Dendritic cell treated with granulocyte-macrophage colony-stimulating factor and Interleukin-4, amounts not matched to agents 40 ng/mL and 50 ng/mL, for 4 days (primary cell): Measurements from ENCODE around the gene NUDT4.
"Not testable (repeated sequence)": the region's sequence is repeated elsewhere in the genome, so short reads cannot be mapped to it uniquely, and the experiment has no call there.

Experiments
- H3K27ac Mint-ChIP-seq: one replicate; pipeline ENCODE4 v1.8.0; 2022; ENCODE audit warnings: mild to moderate bottlenecking, mixed read lengths
- H3K27me3 Mint-ChIP-seq: one replicate; pipeline ENCODE4 v1.8.0; 2022; ENCODE audit warnings: mild to moderate bottlenecking, mixed read lengths
- H3K36me3 Mint-ChIP-seq: one replicate; pipeline ENCODE4 v1.8.0; 2022; ENCODE audit warnings: low read depth, mixed read lengths
- H3K4me1 Mint-ChIP-seq: one replicate; pipeline ENCODE4 v1.8.0; 2022; ENCODE audit warnings: low read depth, mixed read lengths
- H3K4me3 Mint-ChIP-seq: one replicate; pipeline ENCODE4 v1.8.0; 2022; ENCODE audit warnings: mild to moderate bottlenecking, moderate library complexity, mixed read lengths
- H3K9me3 Mint-ChIP-seq: one replicate; pipeline ENCODE4 v1.8.0; 2022; ENCODE audit warnings: mixed read lengths
- intact Hi-C: fragments of 100-400 bp; cut with micrococcal nuclease; formaldehyde crosslinking; loops from one replicate; pipeline ENCODE4 v1.15.0; 2022

NUDT4 gene

GRCh38 chr12:93378196-93378997 is 672 bp downstream of the NUDT4 start:
- H3K9me3 Mint-ChIP-seq, H3K27me3 Mint-ChIP-seq: not testable (repeated sequence)
- H3K36me3 Mint-ChIP-seq: peaks cover 19% of the 10 kb centered on the region
- H3K4me1 Mint-ChIP-seq: peaks cover 62% of the 10 kb centered on the region
- peak overlapping the region; percentile 99 for H3K4me3 Mint-ChIP-seq
- peak overlapping the region; percentile 95 for H3K27ac Mint-ChIP-seq
- intact Hi-C loops: loop anchor here (5.0 kb wide), 2 partner anchors 281 to 391 kb away; no protein-coding TSS in a partner anchor

- Mint-ChIP-seq H3K9me3 (no peaks in the 10 kb centered on the region), H3K4me3 (peak overlapping the region; percentile 99), H3K27ac (peak overlapping the region; percentile 95), H3K36me3 (peaks cover 19% of the 10 kb centered on the region), H3K27me3 (no peaks in the 10 kb centered on the region), H3K4me1 (peaks cover 59% of the 10 kb centered on the region)
- intact Hi-C loops: loop anchor here (5.0 kb wide), 2 partner anchors 282 to 392 kb away; no protein-coding TSS in a partner anchor
These were observed 1.2 kb downstream of the NUDT4 start for GRCh38 chr12:93378998-93379325.

DNA sequence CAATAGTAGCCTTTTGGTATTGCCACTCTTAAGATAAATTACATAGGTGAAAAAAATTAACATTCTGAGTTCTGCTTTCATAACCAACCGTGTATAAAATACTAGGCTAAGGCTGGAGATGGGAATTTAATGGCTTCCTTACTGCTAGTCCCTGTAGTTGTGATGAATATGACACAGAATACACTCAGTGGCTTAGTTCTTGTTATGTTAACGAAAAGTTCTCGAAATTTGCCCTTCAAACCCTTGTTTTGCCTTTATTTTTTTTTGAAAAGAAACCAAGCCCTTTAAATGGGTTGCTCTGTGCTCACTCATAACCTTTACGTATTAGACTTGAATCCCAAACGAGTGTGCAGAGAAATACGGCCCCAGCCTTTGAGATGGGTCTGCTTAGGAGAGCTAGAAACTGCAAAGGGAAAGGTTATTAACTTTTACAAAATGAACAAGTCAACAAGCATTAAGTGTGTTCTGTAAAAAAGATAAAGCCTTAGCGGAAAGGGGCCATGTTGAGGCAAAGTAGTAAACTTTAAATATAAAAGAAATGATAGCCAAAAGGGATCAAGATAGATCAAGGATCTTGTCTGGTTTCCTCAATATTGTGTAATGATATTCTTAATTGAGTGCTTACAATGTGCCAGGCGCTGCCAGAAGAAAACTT is 1.7 kb downstream of the NUDT4 start:
- Mint-ChIP-seq H3K4me1 (peaks cover 54% of the 10 kb centered on the region), H3K9me3 (no peaks in the 10 kb centered on the region), H3K27me3 (no peaks in the 10 kb centered on the region), H3K4me3 (peak overlapping the region; percentile 99), H3K27ac (peak overlapping the region; percentile 95), H3K36me3 (peaks cover 19% of the 10 kb centered on the region)
- intact Hi-C loops: loop anchor here (5.0 kb wide), 2 partner anchors 282 to 392 kb away; no protein-coding TSS in a partner anchor

DNA sequence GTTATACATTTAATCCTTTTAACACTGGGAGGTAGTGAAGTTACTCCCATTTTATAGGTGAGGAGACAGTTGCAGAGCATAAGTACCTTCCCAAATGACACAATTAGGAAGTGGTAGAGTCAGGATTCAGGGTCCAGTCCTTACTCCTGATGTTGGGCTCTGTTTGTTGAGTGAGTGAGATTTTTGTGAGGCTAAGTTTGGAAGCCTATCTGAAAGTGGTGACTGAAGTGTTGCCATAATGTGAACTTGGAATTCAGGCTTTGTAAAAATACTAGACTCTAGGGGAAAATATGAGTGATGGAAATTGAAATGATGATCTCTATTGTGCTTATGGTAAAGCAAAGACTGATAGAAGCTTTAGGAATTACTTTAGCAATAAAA is 2.2 kb downstream of the NUDT4 start:
- H3K9me3 Mint-ChIP-seq: no peaks in the 10 kb centered on the region
- H3K4me1 Mint-ChIP-seq: peaks cover 52% of the 10 kb centered on the region
- intact Hi-C loops: loop anchor here (5.0 kb wide), 2 partner anchors 283 to 393 kb away; no protein-coding TSS in a partner anchor
- H3K27me3 Mint-ChIP-seq: no peaks in the 10 kb centered on the region
- peak overlapping the region; percentile 95 for H3K27ac Mint-ChIP-seq
- peak overlapping the region; percentile 99 for H3K4me3 Mint-ChIP-seq
- H3K36me3 Mint-ChIP-seq: peaks cover 21% of the 10 kb centered on the region

- Mint-ChIP-seq H3K27ac (no peak overlapping the region), H3K9me3 (no peaks in the 10 kb centered on the region), H3K36me3 (peaks cover 27% of the 10 kb centered on the region), H3K4me3 (peak overlapping the region; percentile 37), H3K4me1 (peaks cover 56% of the 10 kb centered on the region), H3K27me3 (no peaks in the 10 kb centered on the region)
- intact Hi-C loops: no loop called here
These were observed 2.9 kb downstream of the NUDT4 start for GRCh38 chr12:93380480-93381121.

- Mint-ChIP-seq H3K27ac (no peak overlapping the region), H3K4me1 (peaks cover 56% of the 10 kb centered on the region), H3K4me3 (peak overlapping the region; percentile 60), H3K36me3 (peaks cover 28% of the 10 kb centered on the region), H3K9me3 (no peaks in the 10 kb centered on the region), H3K27me3 (no peaks in the 10 kb centered on the region)
- intact Hi-C loops: no loop called here
These were observed 3.6 kb downstream of the NUDT4 start for GRCh38 chr12:93381161-93381975.

- H3K27me3 Mint-ChIP-seq, H3K4me3 Mint-ChIP-seq, intact Hi-C loops, H3K27ac Mint-ChIP-seq, H3K9me3 Mint-ChIP-seq: not testable (repeated sequence)
- Mint-ChIP-seq H3K4me1 (peaks cover 51% of the 10 kb centered on the region), H3K36me3 (peaks cover 29% of the 10 kb centered on the region)
These were observed 4.3 kb downstream of the NUDT4 start for GRCh38 chr12:93381976-93382437.

DNA sequence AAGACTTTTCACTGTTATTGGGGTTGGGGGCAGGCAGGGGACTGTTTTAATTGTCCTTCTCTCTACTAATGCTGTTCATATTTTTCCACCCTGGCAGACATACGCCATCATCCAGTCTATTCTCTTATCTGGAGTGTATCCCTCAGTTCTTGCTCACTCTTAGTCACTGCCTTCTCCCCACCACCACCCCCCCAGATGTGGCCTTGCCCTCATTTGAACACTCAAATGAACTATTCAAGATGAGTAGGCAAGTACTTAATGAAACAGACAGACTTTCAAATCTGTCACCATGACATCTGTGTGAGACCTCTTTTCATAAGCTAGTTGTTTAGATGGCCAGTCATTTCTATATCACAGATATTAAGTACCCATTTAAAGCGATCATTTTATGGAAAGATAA is 10.1 kb downstream of the NUDT4 start:
- H3K27ac Mint-ChIP-seq: no peak overlapping the region
- H3K4me3 Mint-ChIP-seq: no peak overlapping the region
- H3K36me3 Mint-ChIP-seq: peaks cover 30% of the 10 kb centered on the region
- no peaks in the 10 kb centered on the region for H3K27me3 Mint-ChIP-seq
- peaks cover 53% of the 10 kb centered on the region for H3K4me1 Mint-ChIP-seq
- H3K9me3 Mint-ChIP-seq: no peaks in the 10 kb centered on the region
- intact Hi-C loops: no loop called here

DNA sequence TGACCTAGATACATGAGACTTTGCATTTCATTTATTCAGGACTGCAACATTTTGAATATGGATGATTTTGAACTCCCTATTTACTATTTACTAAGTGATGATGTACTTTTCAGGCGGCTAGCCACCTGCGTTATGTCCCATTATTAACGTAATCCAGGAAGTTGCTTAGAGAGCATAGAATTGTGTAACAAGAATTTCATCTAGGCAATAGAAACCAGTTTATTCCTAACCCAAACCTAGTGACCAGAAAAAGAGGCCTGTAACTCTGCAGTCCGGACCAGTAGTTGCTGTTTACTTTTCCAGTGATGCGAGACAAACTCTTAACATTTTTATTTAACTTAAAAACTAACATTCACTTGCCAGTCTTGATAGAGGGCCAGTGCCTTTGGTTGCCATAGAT is 12.3 kb downstream of the NUDT4 start:
- H3K27me3 Mint-ChIP-seq: no peaks in the 10 kb centered on the region
- peaks cover 39% of the 10 kb centered on the region for H3K36me3 Mint-ChIP-seq
- peaks cover 42% of the 10 kb centered on the region for H3K4me1 Mint-ChIP-seq
- H3K9me3 Mint-ChIP-seq: no peaks in the 10 kb centered on the region
- H3K27ac Mint-ChIP-seq: no peak overlapping the region
- intact Hi-C loops: no loop called here
- H3K4me3 Mint-ChIP-seq: no peak overlapping the region

GRCh38 chr12:93390549-93391297 is 13.0 kb downstream of the NUDT4 start:
- H3K4me1 Mint-ChIP-seq: peaks cover 35% of the 10 kb centered on the region
- peaks cover 37% of the 10 kb centered on the region for H3K36me3 Mint-ChIP-seq
- intact Hi-C loops: no loop called here
- no peak overlapping the region for H3K4me3 Mint-ChIP-seq
- peak overlapping the region; percentile 41 for H3K27ac Mint-ChIP-seq
- H3K9me3 Mint-ChIP-seq: no peaks in the 10 kb centered on the region
- no peaks in the 10 kb centered on the region for H3K27me3 Mint-ChIP-seq

- intact Hi-C loops: no loop called here
These were observed 15.7 kb downstream of the NUDT4 start for GRCh38 chr12:93393425-93393824.

GRCh38 chr12:93397412-93397811 is 19.7 kb downstream of the NUDT4 start:
- Mint-ChIP-seq H3K4me3 (no peak overlapping the region), H3K27me3 (no peaks in the 10 kb centered on the region), H3K9me3 (no peaks in the 10 kb centered on the region), H3K27ac (no peak overlapping the region), H3K4me1 (no peaks in the 10 kb centered on the region), H3K36me3 (peaks cover 53% of the 10 kb centered on the region)
- intact Hi-C loops: loop anchor here (2.0 kb wide), 3 partner anchors 299 to 411 kb away; no protein-coding TSS in a partner anchor

More at GRCh38 chr12:93393425-93393824, 15.7 kb downstream of the NUDT4 start:
- Mint-ChIP-seq H3K9me3 (no peaks in the 10 kb centered on the region), H3K4me1 (peaks cover 26% of the 10 kb centered on the region), H3K4me3 (no peak overlapping the region), H3K27me3 (no peaks in the 10 kb centered on the region), H3K36me3 (peaks cover 52% of the 10 kb centered on the region), H3K27ac (no peak overlapping the region)
